ENCODE data around the gene PFN1. TPM values are rescaled to one million over a fixed set of nuclear protein-coding genes. Genes with fewer than 3 reads are reported as not detected.
A peak's percentile ranks its signal among the peaks of the same experiment; 100 is the strongest.

The PFN1 gene
- total RNA-seq, 1 donor from 2014 or later = 874 TPM

GRCh38 chr17:4974115-4974670 lies 25.9 kb upstream of the PFN1 start:
- Mint-ChIP-seq H3K4me1 (ENCODE audit: unreplicated experiment) (peaks cover 4% of the 10 kb centered on the region), H3K27me3 (ENCODE audit: unreplicated experiment) (peaks cover 13% of the 10 kb centered on the region), H3K4me3 (ENCODE audit: unreplicated experiment) (peak overlapping the region; percentile 76), H3K36me3 (ENCODE audit: low read depth, unreplicated experiment) (peaks cover 58% of the 10 kb centered on the region), H3K27ac (ENCODE audit: unreplicated experiment) (peak overlapping the region; percentile 61), H3K9me3 (ENCODE audit: unreplicated experiment) (no peaks in the 10 kb centered on the region)
- DNase-seq (ENCODE audit: low spot score) = no peak
- no peak for TF ChIP-seq CTCF (IDR thresholded peaks at IDR 0.05; ENCODE audit: unreplicated experiment)

GRCh38 chr17:4973256-4974114 lies 25.2 kb upstream of the PFN1 start:
- H3K27me3 Mint-ChIP-seq (ENCODE audit: unreplicated experiment) = peaks cover 13% of the 10 kb centered on the region
- H3K36me3 Mint-ChIP-seq (ENCODE audit: low read depth, unreplicated experiment) = peaks cover 60% of the 10 kb centered on the region
- no peak for TF ChIP-seq CTCF (IDR thresholded peaks at IDR 0.05; ENCODE audit: unreplicated experiment)
- peaks cover 4% of the 10 kb centered on the region for H3K4me1 Mint-ChIP-seq (ENCODE audit: unreplicated experiment)
- H3K27ac Mint-ChIP-seq (ENCODE audit: unreplicated experiment) = no peak overlapping the region
- no peak for DNase-seq (ENCODE audit: low spot score)
- H3K9me3 Mint-ChIP-seq (ENCODE audit: unreplicated experiment) = no peaks in the 10 kb centered on the region
- H3K4me3 Mint-ChIP-seq (ENCODE audit: unreplicated experiment) = peak overlapping the region; percentile 76

- Mint-ChIP-seq H3K9me3 (ENCODE audit: unreplicated experiment) (no peaks in the 10 kb centered on the region), H3K4me1 (ENCODE audit: unreplicated experiment) (peaks cover 4% of the 10 kb centered on the region), H3K27me3 (ENCODE audit: unreplicated experiment) (peaks cover 13% of the 10 kb centered on the region), H3K27ac (ENCODE audit: unreplicated experiment) (no peak overlapping the region), H3K36me3 (ENCODE audit: low read depth, unreplicated experiment) (peaks cover 60% of the 10 kb centered on the region), H3K4me3 (ENCODE audit: unreplicated experiment) (no peak overlapping the region)
- no peak for DNase-seq (ENCODE audit: low spot score)
- no peak for TF ChIP-seq CTCF (IDR thresholded peaks at IDR 0.05; ENCODE audit: unreplicated experiment)
Measured at GRCh38 chr17:4972752-4973151, 24.4 kb upstream of the PFN1 start.

- TF ChIP-seq CTCF (IDR thresholded peaks at IDR 0.05; ENCODE audit: unreplicated experiment) = no peak
- Mint-ChIP-seq H3K4me1 (ENCODE audit: unreplicated experiment) (peaks cover 4% of the 10 kb centered on the region), H3K4me3 (ENCODE audit: unreplicated experiment) (no peak overlapping the region), H3K27ac (ENCODE audit: unreplicated experiment) (no peak overlapping the region), H3K27me3 (ENCODE audit: unreplicated experiment) (peaks cover 11% of the 10 kb centered on the region), H3K9me3 (ENCODE audit: unreplicated experiment) (no peaks in the 10 kb centered on the region), H3K36me3 (ENCODE audit: low read depth, unreplicated experiment) (peaks cover 59% of the 10 kb centered on the region)
- DNase-seq (ENCODE audit: low spot score) = no peak
Measured at GRCh38 chr17:4972322-4972721, 24.0 kb upstream of the PFN1 start.

GRCh38 chr17:4971826-4972225 lies 23.5 kb upstream of the PFN1 start:
- Mint-ChIP-seq H3K27me3 (ENCODE audit: unreplicated experiment) (peaks cover 9% of the 10 kb centered on the region), H3K9me3 (ENCODE audit: unreplicated experiment) (no peaks in the 10 kb centered on the region), H3K4me3 (ENCODE audit: unreplicated experiment) (peak overlapping the region; percentile 47), H3K36me3 (ENCODE audit: low read depth, unreplicated experiment) (peaks cover 54% of the 10 kb centered on the region), H3K4me1 (ENCODE audit: unreplicated experiment) (peaks cover 4% of the 10 kb centered on the region), H3K27ac (ENCODE audit: unreplicated experiment) (no peak overlapping the region)
- no peak for TF ChIP-seq CTCF (IDR thresholded peaks at IDR 0.05; ENCODE audit: unreplicated experiment)
- no peak for DNase-seq (ENCODE audit: low spot score)

Measured in endothelial cell (in vitro differentiated cells).